ENCODE measurements around the gene BECN2.

The BECN2 gene

GRCh38 chr1:241957692-241958494, at the start of gene BECN2:
Gene BECN2 (plus strand): TSS chr1:241957767. CDS start chr1:241957767, 0 bp downstream.
- DNase-seq = no peak

GRCh38 chr1:241916196-241916595, 41.4 kb upstream of the BECN2 start:
- DNase-seq = no peak

GRCh38 chr1:241917487-241917886, 40.1 kb upstream of the BECN2 start:
- no peak for DNase-seq

GRCh38 chr1:241918879-241919278, 38.7 kb upstream of the BECN2 start:
- DNase-seq = no peak

GRCh38 chr1:241924080-241924808, 33.3 kb upstream of the BECN2 start:
- no peak for DNase-seq

- DNase-seq = no peak
Observed at GRCh38 chr1:241926141-241926540, 31.4 kb upstream of the BECN2 start.

- no peak for DNase-seq
Observed at GRCh38 chr1:241927321-241927720, 30.2 kb upstream of the BECN2 start.

- no peak for DNase-seq
Observed at GRCh38 chr1:241932845-241933244, 24.7 kb upstream of the BECN2 start.

GRCh38 chr1:241934201-241934848, 23.2 kb upstream of the BECN2 start:
- DNase-seq = no peak

- no peak for DNase-seq
Observed at GRCh38 chr1:241934866-241935265, 22.7 kb upstream of the BECN2 start.

- DNase-seq = no peak
Observed at GRCh38 chr1:241939798-241940197, 17.8 kb upstream of the BECN2 start.

GRCh38 chr1:241942738-241943137, 14.8 kb upstream of the BECN2 start:
- DNase-seq = no peak

- no peak for DNase-seq
Observed at GRCh38 chr1:241944300-241944699, 13.3 kb upstream of the BECN2 start.

- DNase-seq = no peak
Observed at GRCh38 chr1:241947354-241947753, 10.2 kb upstream of the BECN2 start.

GRCh38 chr1:241950390-241950789, 7.2 kb upstream of the BECN2 start:
- DNase-seq = no peak

GRCh38 chr1:241962153-241962552, 4.6 kb downstream of the BECN2 start:
- peak; percentile 38 for DNase-seq

- no peak for DNase-seq
Observed at GRCh38 chr1:241963722-241964121, 6.2 kb downstream of the BECN2 start.

GRCh38 chr1:241964550-241965282, 7.1 kb downstream of the BECN2 start:
- DNase-seq = no peak

GRCh38 chr1:241968611-241969010, 11.0 kb downstream of the BECN2 start:
- DNase-seq = no peak

GRCh38 chr1:241972703-241973369, 15.3 kb downstream of the BECN2 start:
- DNase-seq = no peak

GRCh38 chr1:241976229-241976628, 18.7 kb downstream of the BECN2 start:
- no peak for DNase-seq

GRCh38 chr1:241979071-241979470, 21.5 kb downstream of the BECN2 start:
- no peak for DNase-seq

GRCh38 chr1:241979926-241980325, 22.4 kb downstream of the BECN2 start:
- no peak for DNase-seq
